ENCODE results near the gene CAPZB.
"Not testable (repeated sequence)": the region's sequence is repeated elsewhere in the genome, so short reads cannot be mapped to it uniquely, and the experiment has no call there.

CAPZB gene

DNA sequence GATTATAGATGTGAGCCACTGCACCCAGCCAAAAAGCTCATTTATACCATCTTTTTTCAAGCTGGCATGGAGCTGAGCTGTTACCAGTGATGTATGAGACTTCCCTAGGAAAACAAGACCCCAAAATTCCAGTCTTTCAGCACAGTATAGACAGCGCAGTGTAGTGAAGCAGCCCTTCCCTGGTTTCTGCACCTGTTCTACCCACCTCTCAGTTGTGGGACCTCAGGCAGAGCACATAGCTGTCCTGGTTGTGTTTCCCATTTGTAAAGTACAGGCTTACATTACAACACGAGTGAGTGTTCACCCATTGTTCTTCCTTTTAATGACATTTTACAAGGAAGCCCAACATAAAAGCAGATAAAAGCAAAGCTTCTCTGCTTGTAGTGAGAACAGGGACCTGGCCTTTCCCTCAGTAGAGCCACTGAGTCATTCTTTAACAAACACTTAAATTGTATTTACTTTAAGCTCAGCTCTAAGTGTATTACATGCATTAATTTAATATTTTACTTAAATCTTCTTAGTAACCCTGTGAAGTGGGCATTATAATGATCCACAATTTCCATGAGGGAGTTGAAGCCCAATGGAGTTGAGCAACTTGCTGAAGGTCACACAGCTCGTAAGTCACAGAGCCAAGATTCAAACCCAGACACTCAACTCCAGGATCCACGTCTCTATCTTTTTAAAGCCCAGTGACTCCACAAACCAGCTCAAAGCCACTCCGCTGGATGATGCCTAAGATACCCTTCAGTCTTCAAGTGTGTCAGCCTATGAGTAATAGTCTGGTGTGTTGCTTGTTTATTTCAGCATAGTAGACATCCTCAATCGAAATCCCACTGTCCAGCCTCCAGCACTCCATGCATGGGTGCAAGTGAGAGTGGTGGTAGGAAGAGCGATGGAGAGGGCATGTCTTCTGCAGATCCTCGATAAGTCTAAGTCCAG, 40.5 kb upstream of the CAPZB start:
- H3K9me3 ChIP-seq (ENCODE audit: low read length) = no peaks in the 10 kb centered on the region
- H3K4me1 ChIP-seq (ENCODE audit: insufficient read depth, low read length, severe bottlenecking) = no peaks in the 10 kb centered on the region
- no peak overlapping the region for H3K4me2 ChIP-seq (ENCODE audit: low read length)
- no peaks in the 10 kb centered on the region for H3K36me3 ChIP-seq (ENCODE audit: insufficient read depth, low read length)
- no peaks in the 10 kb centered on the region for H3K79me2 ChIP-seq (ENCODE audit: insufficient read depth, low read length)
- no peaks in the 10 kb centered on the region for H3K9me2 ChIP-seq (ENCODE audit: low read depth, low read length)
- no peak overlapping the region for H3K9ac ChIP-seq (ENCODE audit: low read length)
- no peak overlapping the region for H3K27ac ChIP-seq (ENCODE audit: low read depth, low read length, poor library complexity, severe bottlenecking)
- H3K4me3 ChIP-seq (ENCODE audit: low read depth, low read length, poor library complexity, severe bottlenecking) = no peak overlapping the region
- no peak for TF ChIP-seq EZH2 (IDR thresholded peaks at IDR 0.05; ENCODE audit: borderline replicate concordance, low read length)
- TF ChIP-seq, protein P1, sequence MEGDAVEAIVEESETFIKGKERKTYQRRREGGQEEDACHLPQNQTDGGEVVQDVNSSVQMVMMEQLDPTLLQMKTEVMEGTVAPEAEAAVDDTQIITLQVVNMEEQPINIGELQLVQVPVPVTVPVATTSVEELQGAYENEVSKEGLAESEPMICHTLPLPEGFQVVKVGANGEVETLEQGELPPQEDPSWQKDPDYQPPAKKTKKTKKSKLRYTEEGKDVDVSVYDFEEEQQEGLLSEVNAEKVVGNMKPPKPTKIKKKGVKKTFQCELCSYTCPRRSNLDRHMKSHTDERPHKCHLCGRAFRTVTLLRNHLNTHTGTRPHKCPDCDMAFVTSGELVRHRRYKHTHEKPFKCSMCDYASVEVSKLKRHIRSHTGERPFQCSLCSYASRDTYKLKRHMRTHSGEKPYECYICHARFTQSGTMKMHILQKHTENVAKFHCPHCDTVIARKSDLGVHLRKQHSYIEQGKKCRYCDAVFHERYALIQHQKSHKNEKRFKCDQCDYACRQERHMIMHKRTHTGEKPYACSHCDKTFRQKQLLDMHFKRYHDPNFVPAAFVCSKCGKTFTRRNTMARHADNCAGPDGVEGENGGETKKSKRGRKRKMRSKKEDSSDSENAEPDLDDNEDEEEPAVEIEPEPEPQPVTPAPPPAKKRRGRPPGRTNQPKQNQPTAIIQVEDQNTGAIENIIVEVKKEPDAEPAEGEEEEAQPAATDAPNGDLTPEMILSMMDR (IDR thresholded peaks at IDR 0.05; ENCODE audit: low read length) = no peak
- H4K20me1 ChIP-seq (ENCODE audit: insufficient read depth, low read length) = no peaks in the 10 kb centered on the region
- H3K27me3 ChIP-seq (ENCODE audit: insufficient read depth, low read length) = no peaks in the 10 kb centered on the region; the same call in 1 of the 2 replicates
- H3F3A ChIP-seq (ENCODE audit: insufficient read depth, low read length) = 0 out of 2 replicates have a peak, but pooled peaks cover 3% of the 10 kb centered on the region
- no peak overlapping the region for H2AFZ ChIP-seq (ENCODE audit: low read length)

DNA sequence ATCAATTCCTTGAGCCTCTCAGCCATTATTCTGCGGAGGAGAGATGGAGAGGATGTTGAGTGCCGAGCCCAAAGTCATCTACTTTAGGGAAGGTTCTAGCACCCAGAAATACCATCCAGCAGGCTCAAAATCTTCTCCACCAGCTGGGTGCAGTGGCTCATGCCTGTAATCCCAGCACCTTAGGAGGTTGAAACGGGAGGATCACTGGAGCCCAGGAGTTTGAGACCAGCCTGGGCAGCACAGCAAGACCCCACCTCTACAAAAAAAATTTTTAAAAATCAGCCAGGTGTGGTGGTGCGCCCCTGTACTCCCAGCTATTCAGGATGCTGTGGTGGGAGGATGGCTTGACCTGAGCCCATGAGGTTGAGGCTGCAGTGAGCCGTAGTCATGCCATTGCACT, 39.5 kb upstream of the CAPZB start:
- Histone ChIP-seq H2AFZ (ENCODE audit: low read length) (no peak overlapping the region), H3K4me1 (ENCODE audit: insufficient read depth, low read length, severe bottlenecking) (no peaks in the 10 kb centered on the region), H3K27ac (ENCODE audit: low read depth, low read length, poor library complexity, severe bottlenecking) (no peak overlapping the region), H3K27me3 (ENCODE audit: insufficient read depth, low read length) (no peaks in the 10 kb centered on the region; the same call in 1 of the 2 replicates), H3K4me2 (ENCODE audit: low read length) (no peak overlapping the region), H3K9me3 (ENCODE audit: low read length) (no peaks in the 10 kb centered on the region), H3K36me3 (ENCODE audit: insufficient read depth, low read length) (no peaks in the 10 kb centered on the region), H3K79me2 (ENCODE audit: insufficient read depth, low read length) (no peaks in the 10 kb centered on the region), H4K20me1 (ENCODE audit: insufficient read depth, low read length) (no peaks in the 10 kb centered on the region), H3F3A (ENCODE audit: insufficient read depth, low read length) (0 out of 2 replicates have a peak, but pooled peaks cover 3% of the 10 kb centered on the region), H3K9ac (ENCODE audit: low read length) (no peak overlapping the region), H3K9me2 (ENCODE audit: low read depth, low read length) (no peaks in the 10 kb centered on the region), H3K4me3 (ENCODE audit: low read depth, low read length, poor library complexity, severe bottlenecking) (no peak overlapping the region)
- TF ChIP-seq, protein P1 (IDR thresholded peaks at IDR 0.05; ENCODE audit: low read length) = no peak
- TF ChIP-seq EZH2 (IDR thresholded peaks at IDR 0.05; ENCODE audit: borderline replicate concordance, low read length) = no peak

DNA sequence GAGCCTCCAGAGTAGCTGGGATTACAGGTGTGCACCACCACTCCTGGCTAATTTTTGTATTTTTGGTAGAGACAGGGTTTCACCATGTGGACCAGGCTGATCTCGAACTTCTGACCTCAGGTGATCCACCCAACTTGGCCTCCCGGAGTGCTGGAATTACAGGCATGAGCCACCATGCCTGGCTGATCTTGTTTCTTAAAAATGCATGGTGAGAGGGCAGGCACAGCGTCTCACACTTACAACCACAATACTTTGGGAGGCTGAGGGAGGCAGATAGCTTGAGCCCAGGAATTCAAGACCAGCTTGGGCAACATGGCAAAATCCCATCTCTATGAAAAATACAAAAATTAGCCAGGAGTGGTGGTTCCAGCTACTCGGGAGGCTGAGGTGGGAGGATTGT, 37.2 kb upstream of the CAPZB start:
- H3K9me3 ChIP-seq (ENCODE audit: low read length); H2AFZ ChIP-seq (ENCODE audit: low read length); H3K4me1 ChIP-seq (ENCODE audit: insufficient read depth, low read length, severe bottlenecking); H3K4me3 ChIP-seq (ENCODE audit: low read depth, low read length, poor library complexity, severe bottlenecking); H3F3A ChIP-seq (ENCODE audit: insufficient read depth, low read length); H3K79me2 ChIP-seq (ENCODE audit: insufficient read depth, low read length); H4K20me1 ChIP-seq (ENCODE audit: insufficient read depth, low read length); H3K4me2 ChIP-seq (ENCODE audit: low read length); H3K36me3 ChIP-seq (ENCODE audit: insufficient read depth, low read length); H3K27me3 ChIP-seq (ENCODE audit: insufficient read depth, low read length); H3K9me2 ChIP-seq (ENCODE audit: low read depth, low read length); H3K27ac ChIP-seq (ENCODE audit: low read depth, low read length, poor library complexity, severe bottlenecking); H3K9ac ChIP-seq (ENCODE audit: low read length): not testable (repeated sequence)

Measured in OCI-LY1 (cell line).